PFSK-1 (cell line): Measurements from ENCODE around the gene IL1R2.

Source experiments
- FOXP2 ChIP-seq: optimal IDR thresholded peaks from 2 replicates; pipeline ENCODE3; 2011; ENCODE audit warnings: borderline replicate concordance, control low read depth, inconsistent platforms; ENCODE audit not compliant: insufficient read depth; ENCODE audit errors: extremely low read length, extremely low read depth
- POLR2AphosphoS5 ChIP-seq: IDR thresholded peaks from 2 replicates; pipeline ENCODE4 v1.6.1; 2012; ENCODE audit warnings: low read depth, mild to moderate bottlenecking, control low read depth, low read length, moderate library complexity
- REST ChIP-seq, 2 experiments: IDR thresholded peaks; 2 replicates each; pipeline versions ENCODE4 v1.6.1 to v1.8.0; 2011 to 2012; ENCODE audit warnings: low read depth in 2 of 2, low read length in 2 of 2, control low read depth in 1 of 2, inconsistent platforms in 1 of 2, mild to moderate bottlenecking in 1 of 2, moderate library complexity in 1 of 2; ENCODE audit not compliant: insufficient read depth in 1 of 2
- SIN3A ChIP-seq: IDR thresholded peaks from 2 replicates; pipeline ENCODE4 v1.6.1; 2012; ENCODE audit warnings: mild to moderate bottlenecking, low read length, moderate library complexity, borderline replicate concordance; ENCODE audit not compliant: insufficient read depth
- TAF1 ChIP-seq: IDR thresholded peaks from 2 replicates; pipeline ENCODE4 v1.6.1; 2012; ENCODE audit warnings: low read length, control low read depth, borderline replicate concordance; ENCODE audit not compliant: insufficient read depth

GRCh38 chr2:101961338-101962191, 30.2 kb upstream of the IL1R2 start:
- TF ChIP-seq SIN3A (no peak), REST (IDR thresholded peaks at IDR 0.05; ENCODE audit: insufficient read depth in 1 of 2, low read depth in 2 of 2, low read length in 2 of 2) (no peak), POLR2AphosphoS5 (no peak), TAF1 (no peak), FOXP2 (no peak)
